Endothelial cell (in vitro differentiated cells): ENCODE data around the gene DICER1. TPM values are rescaled to one million over a fixed set of nuclear protein-coding genes. Genes with fewer than 3 reads are reported as not detected.
A peak's percentile ranks its signal among the peaks of the same experiment; 100 is the strongest.

Experiments
- DNase-seq: peaks from one replicate; pipeline ENCODE4 v3.0.0; 2021; ENCODE audit warnings: low spot score
- H3K27ac Mint-ChIP-seq: one replicate; pipeline ENCODE4 v1.8.0; 2021; ENCODE audit warnings: mixed read lengths, inconsistent platforms; ENCODE audit not compliant: unreplicated experiment
- H3K27me3 Mint-ChIP-seq: one replicate; pipeline ENCODE4 v1.8.0; 2021; ENCODE audit warnings: mild to moderate bottlenecking, moderate library complexity, mixed read lengths, inconsistent platforms; ENCODE audit not compliant: unreplicated experiment
- H3K36me3 Mint-ChIP-seq: one replicate; pipeline ENCODE4 v1.8.0; 2021; ENCODE audit warnings: mild to moderate bottlenecking, low read depth, mixed read lengths, inconsistent platforms; ENCODE audit not compliant: unreplicated experiment
- H3K4me1 Mint-ChIP-seq: one replicate; pipeline ENCODE4 v1.8.0; 2021; ENCODE audit warnings: mild to moderate bottlenecking, mixed read lengths, inconsistent platforms; ENCODE audit not compliant: unreplicated experiment
- H3K4me3 Mint-ChIP-seq: one replicate; pipeline ENCODE4 v1.8.0; 2021; ENCODE audit warnings: mild to moderate bottlenecking, mixed read lengths, inconsistent platforms; ENCODE audit not compliant: unreplicated experiment
- H3K9me3 Mint-ChIP-seq: one replicate; pipeline ENCODE4 v1.8.0; 2021; ENCODE audit warnings: mixed read lengths, inconsistent platforms; ENCODE audit not compliant: unreplicated experiment
- total RNA-seq: library from RNA; stranded (reverse); fragmentation: NEBNext Ultra II Directional; extraction: Animal tissue kit (Norgen Biotek cat#: 25700); gene quantifications from one replicate; pipeline ENCODE4 v1.2.1, GENCODE V29; 2021; ENCODE audit not compliant: unreplicated experiment
- TF ChIP-seq, protein P1 (sequence below): fragments of 200-600 bp; sonication (generic); IDR thresholded peaks from one replicate; pipeline ENCODE4 v1.5.0; 2021; ENCODE audit warnings: antibody characterized with exemption; ENCODE audit not compliant: unreplicated experiment

The DICER1 gene
- total RNA-seq, 1 donor from 2014 or later, result 69.2 TPM

DNA sequence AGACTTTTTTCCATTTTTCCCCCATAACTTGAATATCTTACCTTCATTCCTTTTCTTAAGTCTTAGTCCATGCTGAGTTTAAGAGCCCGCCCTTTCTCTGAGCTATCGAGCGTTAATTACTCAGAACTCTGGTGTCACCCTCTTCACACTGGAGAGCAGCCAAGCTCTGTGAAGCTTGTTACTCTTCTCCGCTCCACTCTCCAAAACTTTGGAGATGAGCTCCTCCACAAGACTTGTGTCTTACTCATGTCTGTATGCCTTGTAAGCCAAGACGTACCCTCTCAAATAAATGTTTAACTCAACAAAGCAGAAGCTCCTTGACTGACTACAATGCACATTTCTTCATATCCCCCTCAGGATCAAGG lies 54.7 kb downstream of the DICER1 start:
- DNase-seq, result no peak
- TF ChIP-seq, protein P1, sequence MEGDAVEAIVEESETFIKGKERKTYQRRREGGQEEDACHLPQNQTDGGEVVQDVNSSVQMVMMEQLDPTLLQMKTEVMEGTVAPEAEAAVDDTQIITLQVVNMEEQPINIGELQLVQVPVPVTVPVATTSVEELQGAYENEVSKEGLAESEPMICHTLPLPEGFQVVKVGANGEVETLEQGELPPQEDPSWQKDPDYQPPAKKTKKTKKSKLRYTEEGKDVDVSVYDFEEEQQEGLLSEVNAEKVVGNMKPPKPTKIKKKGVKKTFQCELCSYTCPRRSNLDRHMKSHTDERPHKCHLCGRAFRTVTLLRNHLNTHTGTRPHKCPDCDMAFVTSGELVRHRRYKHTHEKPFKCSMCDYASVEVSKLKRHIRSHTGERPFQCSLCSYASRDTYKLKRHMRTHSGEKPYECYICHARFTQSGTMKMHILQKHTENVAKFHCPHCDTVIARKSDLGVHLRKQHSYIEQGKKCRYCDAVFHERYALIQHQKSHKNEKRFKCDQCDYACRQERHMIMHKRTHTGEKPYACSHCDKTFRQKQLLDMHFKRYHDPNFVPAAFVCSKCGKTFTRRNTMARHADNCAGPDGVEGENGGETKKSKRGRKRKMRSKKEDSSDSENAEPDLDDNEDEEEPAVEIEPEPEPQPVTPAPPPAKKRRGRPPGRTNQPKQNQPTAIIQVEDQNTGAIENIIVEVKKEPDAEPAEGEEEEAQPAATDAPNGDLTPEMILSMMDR, result no peak
- Mint-ChIP-seq H3K9me3 (no peaks in the 10 kb centered on the region), H3K36me3 (peaks cover 10% of the 10 kb centered on the region), H3K27me3 (peaks cover 4% of the 10 kb centered on the region), H3K27ac (no peak overlapping the region), H3K4me3 (no peak overlapping the region), H3K4me1 (no peaks in the 10 kb centered on the region)

DNA sequence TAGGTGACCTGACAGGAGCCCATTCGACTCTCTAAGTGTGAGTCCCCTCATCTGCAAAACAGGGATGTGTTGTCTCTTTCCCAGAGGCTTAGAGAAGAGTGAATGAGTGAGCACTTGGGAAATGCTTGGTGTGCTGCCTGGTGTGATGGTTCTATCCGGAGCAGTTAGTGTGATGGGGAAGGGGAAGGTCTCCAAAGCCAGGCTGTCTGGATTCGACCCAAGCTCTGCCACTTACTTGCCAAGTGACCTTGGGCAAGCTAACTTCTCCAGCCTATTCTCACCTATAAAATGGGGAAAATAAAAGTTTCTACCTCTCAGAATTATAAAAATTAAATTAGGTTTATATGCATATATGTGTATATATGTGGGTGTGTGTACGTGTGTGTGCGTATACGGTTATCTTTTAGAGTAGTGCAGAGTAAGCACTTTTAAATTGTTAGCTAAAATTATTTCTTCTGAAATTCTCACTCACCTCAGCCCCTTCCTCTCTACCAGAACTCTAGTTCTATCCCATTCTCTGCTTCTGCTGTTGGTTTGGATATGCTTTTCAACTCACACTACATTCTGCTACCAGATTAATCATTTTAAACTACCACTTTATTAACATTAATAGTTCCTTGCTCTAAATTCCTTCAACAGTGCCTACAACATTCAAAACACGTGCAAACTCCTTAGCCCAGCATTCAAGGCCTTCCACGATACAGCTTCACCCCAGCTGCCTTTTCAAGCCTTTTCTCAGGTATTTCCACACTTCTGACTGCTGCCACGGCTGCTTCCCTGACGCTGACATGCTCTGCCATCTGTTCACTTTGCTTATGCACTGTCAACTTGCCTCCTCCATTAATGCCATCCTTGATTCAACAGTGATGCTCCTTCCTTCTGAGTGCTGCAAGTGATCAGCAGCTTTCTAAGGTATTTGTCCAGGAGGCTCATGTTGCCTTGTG lies 55.3 kb downstream of the DICER1 start:
- Mint-ChIP-seq H3K36me3 (peaks cover 8% of the 10 kb centered on the region), H3K4me3 (no peak overlapping the region), H3K27me3 (peaks cover 4% of the 10 kb centered on the region), H3K9me3 (no peaks in the 10 kb centered on the region), H3K4me1 (no peaks in the 10 kb centered on the region), H3K27ac (no peak overlapping the region)
- TF ChIP-seq, protein P1, result no peak
- no peak for DNase-seq

DNA sequence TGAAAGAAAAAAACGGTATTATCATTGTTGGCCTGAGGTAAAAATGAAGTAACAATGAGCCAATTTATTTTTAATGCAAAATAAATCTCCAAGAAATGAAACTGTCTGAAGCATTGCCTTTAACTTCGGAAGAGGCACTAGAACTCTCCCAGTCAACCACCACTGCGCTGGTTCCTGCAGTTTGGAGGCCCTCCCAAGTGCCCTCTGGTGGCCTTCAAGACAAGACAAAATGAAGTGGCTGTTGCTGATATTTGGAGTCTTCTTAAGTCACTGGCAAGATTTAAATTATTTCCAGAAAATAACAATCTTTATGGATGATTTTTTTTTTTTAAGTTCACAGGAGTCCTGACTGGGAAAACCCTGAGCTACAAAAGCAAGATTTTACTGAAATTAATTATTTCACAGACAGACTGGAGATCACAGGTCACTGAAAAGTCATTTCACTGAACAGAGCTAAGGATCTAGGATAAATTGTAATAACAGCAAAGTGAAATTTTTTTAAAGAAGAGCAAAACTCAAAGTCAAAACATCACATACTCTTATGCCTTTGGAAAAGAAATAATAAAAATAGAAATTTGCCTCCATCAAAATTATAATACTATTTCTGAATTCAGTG lies 58.2 kb downstream of the DICER1 start:
- no peaks in the 10 kb centered on the region for H3K9me3 Mint-ChIP-seq
- TF ChIP-seq, protein P1, result peak; percentile 61
- no peak overlapping the region for H3K4me3 Mint-ChIP-seq
- no peaks in the 10 kb centered on the region for H3K4me1 Mint-ChIP-seq
- peak; percentile 55 for DNase-seq
- no peak overlapping the region for H3K27ac Mint-ChIP-seq
- H3K36me3 Mint-ChIP-seq, result peaks cover 8% of the 10 kb centered on the region
- H3K27me3 Mint-ChIP-seq, result peaks cover 4% of the 10 kb centered on the region

DNA sequence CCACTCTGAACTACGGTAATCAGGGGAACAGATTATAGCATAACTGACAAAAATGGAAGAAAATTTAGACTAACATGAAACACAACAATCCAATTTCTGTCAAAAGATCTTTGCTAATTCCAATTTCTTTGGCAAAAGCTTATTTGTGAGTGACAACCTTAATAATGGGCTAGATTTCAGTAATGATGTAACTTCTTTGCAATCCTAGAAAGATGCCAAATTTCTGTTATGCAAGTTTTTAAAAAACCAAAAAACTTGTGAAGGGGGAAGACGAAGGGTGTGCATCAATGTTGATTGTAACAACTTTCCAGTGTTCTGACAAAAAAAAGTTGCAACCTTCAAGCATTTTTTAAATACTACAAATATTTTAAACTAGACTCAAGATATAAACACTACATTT lies 59.9 kb downstream of the DICER1 start:
- Mint-ChIP-seq H3K27me3 (peaks cover 2% of the 10 kb centered on the region), H3K36me3 (peaks cover 9% of the 10 kb centered on the region), H3K4me3 (no peak overlapping the region), H3K27ac (no peak overlapping the region), H3K9me3 (no peaks in the 10 kb centered on the region), H3K4me1 (peaks cover 5% of the 10 kb centered on the region)
- TF ChIP-seq, protein P1, result no peak
- DNase-seq, result no peak

DNA sequence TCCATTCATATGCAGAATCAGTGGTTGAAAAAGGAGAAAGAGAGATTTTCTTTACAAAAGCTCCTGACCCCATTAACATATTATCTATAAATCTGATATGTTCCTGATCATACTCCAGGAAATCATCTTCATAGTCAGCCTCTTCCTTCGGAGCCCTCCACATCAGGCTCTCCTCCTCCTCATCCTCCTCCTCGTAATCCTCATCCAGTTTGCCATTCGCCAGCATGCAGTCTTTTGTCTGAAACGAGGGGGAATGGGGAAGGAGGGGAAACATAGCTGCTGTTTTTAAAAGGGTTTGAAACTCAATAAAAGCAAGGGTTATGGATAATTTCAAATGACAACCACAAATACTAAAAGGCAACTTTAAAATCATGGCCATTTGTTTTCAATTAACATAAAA lies 60.9 kb downstream of the DICER1 start:
- no peaks in the 10 kb centered on the region for H3K27me3 Mint-ChIP-seq
- TF ChIP-seq, protein P1, result no peak
- H3K36me3 Mint-ChIP-seq, result peaks cover 5% of the 10 kb centered on the region
- H3K9me3 Mint-ChIP-seq, result no peaks in the 10 kb centered on the region
- H3K27ac Mint-ChIP-seq, result no peak overlapping the region
- DNase-seq, result no peak
- H3K4me3 Mint-ChIP-seq, result no peak overlapping the region
- H3K4me1 Mint-ChIP-seq, result peaks cover 5% of the 10 kb centered on the region
